Liver (tissue), 9 donors: ENCODE measurements around the gene FOXD1. TPM values are rescaled to one million over a fixed set of nuclear protein-coding genes. Genes with fewer than 3 reads are reported as not detected.
A peak's percentile ranks its signal among the peaks of the same experiment; 100 is the strongest.

Experiments used
- DNase-seq: peaks from one replicate; pipeline ENCODE4 v3.0.0-alpha.2; 2017; ENCODE audit warnings: low spot score
- H3K27ac ChIP-seq, 2 donors: one replicate each; pipeline ENCODE4 v1.7.0; 2013; ENCODE audit warnings: inconsistent platforms in 2 of 2, low read length in 2 of 2, control low read depth in 1 of 2, low read depth in 1 of 2, mild to moderate bottlenecking in 1 of 2
- H3K27me3 ChIP-seq, 4 donors: one replicate each; pipeline versions ENCODE4 v1.6.1 to v1.7.0; 2013; ENCODE audit warnings: low read length in 3 of 4, inconsistent platforms in 1 of 4, mild to moderate bottlenecking in 1 of 4, moderate library complexity in 1 of 4; ENCODE audit not compliant: control insufficient read depth in 4 of 4, insufficient read depth in 4 of 4
- H3K36me3 ChIP-seq, 4 donors: one replicate each; pipeline versions ENCODE4 v1.6.1 to v1.7.0; 2013; ENCODE audit warnings: low read length in 3 of 4, mild to moderate bottlenecking in 3 of 4, low read depth in 1 of 4, moderate library complexity in 1 of 4; ENCODE audit not compliant: control insufficient read depth in 4 of 4, insufficient read depth in 3 of 4
- H3K4me1 ChIP-seq, 4 donors: one replicate each; pipeline versions ENCODE4 v1.6.1 to v1.7.0; 2013; ENCODE audit warnings: low read length in 3 of 4, mild to moderate bottlenecking in 3 of 4, moderate library complexity in 1 of 4; ENCODE audit not compliant: control insufficient read depth in 4 of 4, insufficient read depth in 4 of 4
- H3K4me3 ChIP-seq, 3 donors: one replicate each; pipeline versions ENCODE4 v1.6.1 to v1.7.0; 2013; ENCODE audit warnings: low read length in 3 of 3, control low read depth in 1 of 3, low read depth in 1 of 3, mild to moderate bottlenecking in 1 of 3
- H3K9ac ChIP-seq, 2 donors: one replicate each; pipeline ENCODE4 v1.7.0; 2013; ENCODE audit warnings: low read length in 2 of 2, mild to moderate bottlenecking in 2 of 2, moderate library complexity in 2 of 2, control low read depth in 1 of 2, low read depth in 1 of 2
- H3K9me3 ChIP-seq, 4 donors: one replicate each; pipeline versions ENCODE4 v1.6.1 to v1.7.0; 2013; ENCODE audit warnings: low read length in 3 of 4; ENCODE audit not compliant: control insufficient read depth in 4 of 4
- EGR1 ChIP-seq, 2 donors: IDR thresholded peaks; 2 replicates each; pipeline ENCODE4 v1.6.1; 2016 to 2018; ENCODE audit warnings: antibody characterized with exemption in 2 of 2, low read depth in 2 of 2
- FOXA1 ChIP-seq: IDR thresholded peaks from 2 replicates; pipeline ENCODE4 v1.6.1; 2016; ENCODE audit warnings: antibody characterized with exemption
- FOXA2 ChIP-seq: IDR thresholded peaks from 2 replicates; pipeline ENCODE4 v1.6.1; 2016; ENCODE audit warnings: antibody characterized with exemption
- GABPA ChIP-seq, 2 donors: IDR thresholded peaks in 1 of 2; conservative IDR thresholded peaks in 1 of 2; 2 replicates each; pipeline ENCODE4 v1.6.1; 2016; ENCODE audit warnings: antibody characterized with exemption in 2 of 2, mild to moderate bottlenecking in 1 of 2, moderate library complexity in 1 of 2
- HNF4A ChIP-seq, 2 donors: conservative IDR thresholded peaks; 2 replicates each; pipeline ENCODE4 v1.6.1; 2016; ENCODE audit warnings: antibody characterized with exemption in 2 of 2, mild to moderate bottlenecking in 2 of 2
- HNF4G ChIP-seq: IDR thresholded peaks from 2 replicates; pipeline ENCODE4 v1.6.1; 2016; ENCODE audit warnings: antibody characterized with exemption
- JUND ChIP-seq, 2 donors: IDR thresholded peaks; 2 replicates each; pipeline ENCODE4 v1.6.1; 2016; ENCODE audit warnings: antibody characterized with exemption in 2 of 2
- MAX ChIP-seq: IDR thresholded peaks from 2 replicates; pipeline ENCODE4 v1.6.1; 2016; ENCODE audit warnings: antibody characterized with exemption
- NR2F2 ChIP-seq: IDR thresholded peaks from 2 replicates; pipeline ENCODE4 v1.6.1; 2016; ENCODE audit warnings: antibody characterized with exemption
- RXRA ChIP-seq, 2 donors: IDR thresholded peaks; 2 replicates each; pipeline ENCODE4 v1.6.1; 2017 to 2018; ENCODE audit warnings: antibody characterized with exemption in 2 of 2, mild to moderate bottlenecking in 1 of 2
- SP1 ChIP-seq: IDR thresholded peaks from 2 replicates; pipeline ENCODE4 v1.6.1; 2018; ENCODE audit warnings: antibody characterized with exemption, mild to moderate bottlenecking
- TAF1 ChIP-seq: conservative IDR thresholded peaks from 2 replicates; pipeline ENCODE4 v1.6.1; 2016; ENCODE audit warnings: antibody characterized with exemption, mild to moderate bottlenecking
- YY1 ChIP-seq: IDR thresholded peaks from 2 replicates; pipeline ENCODE4 v1.6.1; 2016; ENCODE audit warnings: antibody characterized with exemption, mild to moderate bottlenecking
- ZBTB33 ChIP-seq: IDR thresholded peaks from 2 replicates; pipeline ENCODE4 v1.6.1; 2016; ENCODE audit warnings: antibody characterized with exemption
- WGBS: extraction: QIAGEN DNeasy Blood & Tissue Kit; methylation state at CpG from one replicate; pipeline ENCODE4 v1.1.7; 2013; 5-methylcytosine and 5-hydroxymethylcytosine counted together
- polyA plus RNA-seq, 2 donors: library from polyadenylated mRNA; stranded (reverse) in 1 of 2; unstranded in 1 of 2; fragments of 200-250 nt in 1 of 2; fragments of >200 nt in 1 of 2; fragmentation: Nextera tagmentation in 1 of 2; extraction: Ambion mirVana in 1 of 2; gene quantifications; one replicate each; pipeline versions ENCODE4 v1.2.1 to v1.2.3, GENCODE V29; 2013 to 2015
- total RNA-seq, 2 donors: library from RNA; depleted of rRNA; stranded (reverse); fragments of >200 nt; gene quantifications; one replicate each; pipeline ENCODE4 v1.2.3, GENCODE V29; 2014
- TF ChIP-seq, protein P1 (sequence below): IDR thresholded peaks from 2 replicates; pipeline ENCODE4 v1.6.1; 2016; ENCODE audit warnings: antibody characterized with exemption, mild to moderate bottlenecking
- TF ChIP-seq, protein P2 (sequence below): IDR thresholded peaks from 2 replicates; pipeline ENCODE4 v1.6.1; 2016; ENCODE audit warnings: antibody characterized with exemption
- TF ChIP-seq, protein P3 (sequence below): fragments of 150-350 bp; IDR thresholded peaks from 2 replicates; pipeline ENCODE4 v1.5.1; 2017; ENCODE audit warnings: improper control_type of control experiment, low read depth, low read length; ENCODE audit not compliant: missing input control
- donor health status: healthy.
- donor health status: healthy.
- donor health status: healthy.
- donor health status: healthy.
- donor health status: healthy.

Gene FOXD1
- total RNA-seq (not detected), polyA plus RNA-seq (not detected)

DNA sequence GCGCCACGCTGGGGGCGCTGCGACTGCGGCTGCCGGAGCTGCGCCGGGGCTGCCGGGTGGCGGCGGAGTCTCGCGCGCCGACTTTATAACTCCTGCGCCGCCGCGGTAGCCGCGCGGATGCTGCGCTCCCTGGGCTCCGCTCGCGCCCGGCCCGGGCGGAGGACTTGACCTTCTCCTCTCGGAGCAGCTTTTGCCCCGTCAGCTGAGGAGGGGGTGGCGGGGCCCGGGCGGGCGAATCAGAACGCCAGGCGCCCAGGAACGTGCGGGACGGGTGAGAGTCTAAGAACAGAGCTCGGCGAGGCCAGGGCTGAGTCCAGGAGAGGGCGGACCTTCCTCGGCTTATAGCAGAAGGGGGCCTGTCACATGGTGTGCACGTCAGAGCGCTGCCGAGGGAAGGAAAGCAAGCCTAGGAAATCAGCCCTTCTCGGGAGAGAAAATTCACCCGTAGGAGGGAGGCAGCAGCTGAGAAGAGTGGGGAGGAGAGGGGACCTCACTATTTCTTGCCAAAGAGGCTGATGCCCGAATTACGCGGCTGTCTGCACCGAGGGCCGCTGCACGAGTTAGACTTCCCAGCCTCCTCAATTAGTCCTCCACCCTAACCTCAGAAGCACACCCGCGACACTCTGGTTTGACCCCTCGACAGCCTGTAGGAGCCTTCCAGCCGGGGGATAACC is at the start of gene FOXD1:
Gene FOXD1, minus strand, starts transcription at position 315 of the 674 bp plus-strand sequence. CDS start 415 bp downstream, outside the sequence.
- peak within 1 kb of the TSS in 2 of 3 donors; percentile 23 to 59 for H3K4me3 ChIP-seq
- no peak within 1 kb of the TSS for H3K9ac ChIP-seq
- H3K4me1 ChIP-seq: peaks cover 8 to 32% (median 17%) of the 10 kb centered on the region in 4 donors
- peaks cover 18 to 46% (median 31%) of the 10 kb centered on the region in 4 donors for H3K27me3 ChIP-seq
- peaks cover 0 to 5% (median 0%) of the 10 kb centered on the region in 4 donors for H3K9me3 ChIP-seq
- H3K27ac ChIP-seq: no peak within 1 kb of the TSS
- 3% methylated on average over 59 of the region's 59 CpGs for WGBS
- TF ChIP-seq NR2F2 (no peak), MAX (no peak), TAF1 (no peak), FOXA2 (no peak), JUND (IDR thresholded peaks at IDR 0.05) (no peak)
- TF ChIP-seq, protein P1, sequence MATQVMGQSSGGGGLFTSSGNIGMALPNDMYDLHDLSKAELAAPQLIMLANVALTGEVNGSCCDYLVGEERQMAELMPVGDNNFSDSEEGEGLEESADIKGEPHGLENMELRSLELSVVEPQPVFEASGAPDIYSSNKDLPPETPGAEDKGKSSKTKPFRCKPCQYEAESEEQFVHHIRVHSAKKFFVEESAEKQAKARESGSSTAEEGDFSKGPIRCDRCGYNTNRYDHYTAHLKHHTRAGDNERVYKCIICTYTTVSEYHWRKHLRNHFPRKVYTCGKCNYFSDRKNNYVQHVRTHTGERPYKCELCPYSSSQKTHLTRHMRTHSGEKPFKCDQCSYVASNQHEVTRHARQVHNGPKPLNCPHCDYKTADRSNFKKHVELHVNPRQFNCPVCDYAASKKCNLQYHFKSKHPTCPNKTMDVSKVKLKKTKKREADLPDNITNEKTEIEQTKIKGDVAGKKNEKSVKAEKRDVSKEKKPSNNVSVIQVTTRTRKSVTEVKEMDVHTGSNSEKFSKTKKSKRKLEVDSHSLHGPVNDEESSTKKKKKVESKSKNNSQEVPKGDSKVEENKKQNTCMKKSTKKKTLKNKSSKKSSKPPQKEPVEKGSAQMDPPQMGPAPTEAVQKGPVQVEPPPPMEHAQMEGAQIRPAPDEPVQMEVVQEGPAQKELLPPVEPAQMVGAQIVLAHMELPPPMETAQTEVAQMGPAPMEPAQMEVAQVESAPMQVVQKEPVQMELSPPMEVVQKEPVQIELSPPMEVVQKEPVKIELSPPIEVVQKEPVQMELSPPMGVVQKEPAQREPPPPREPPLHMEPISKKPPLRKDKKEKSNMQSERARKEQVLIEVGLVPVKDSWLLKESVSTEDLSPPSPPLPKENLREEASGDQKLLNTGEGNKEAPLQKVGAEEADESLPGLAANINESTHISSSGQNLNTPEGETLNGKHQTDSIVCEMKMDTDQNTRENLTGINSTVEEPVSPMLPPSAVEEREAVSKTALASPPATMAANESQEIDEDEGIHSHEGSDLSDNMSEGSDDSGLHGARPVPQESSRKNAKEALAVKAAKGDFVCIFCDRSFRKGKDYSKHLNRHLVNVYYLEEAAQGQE: no peak
- no peaks in the 10 kb centered on the region for H3K36me3 ChIP-seq
- no peak for DNase-seq

DNA sequence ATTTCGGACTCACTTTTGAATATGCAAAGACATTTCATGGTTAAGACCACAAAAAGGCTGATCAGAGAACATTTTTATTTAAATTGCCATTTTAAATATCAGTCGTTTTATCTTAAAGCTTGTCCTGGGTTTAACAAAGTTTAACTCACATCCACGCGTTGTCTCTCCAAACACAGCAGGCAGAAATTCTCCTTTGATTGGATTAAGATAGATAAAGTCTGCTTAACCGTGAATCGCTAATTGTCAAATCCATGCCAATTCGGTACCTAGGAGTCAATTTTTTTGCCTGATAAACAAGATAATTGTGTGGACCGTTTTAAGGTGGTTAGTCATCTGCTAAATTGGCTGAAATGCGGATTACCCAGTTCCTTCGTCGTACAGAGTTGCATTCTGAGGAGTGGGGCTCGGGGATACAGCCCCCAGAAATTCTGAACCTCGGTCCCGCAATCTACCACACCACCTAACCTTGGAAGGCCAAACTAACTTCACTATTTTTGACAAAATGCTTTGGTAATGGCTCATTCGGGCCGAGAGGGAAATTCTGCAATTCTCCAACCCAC is 49.0 kb upstream of the FOXD1 start:
- Histone ChIP-seq H3K27ac (peak overlapping the region; percentile 97 to 99), H3K4me1 (peaks cover 0 to 32% (median 17%) of the 10 kb centered on the region in 4 donors)
- DNase-seq: no peak

More for the DNA sequence above, 49.0 kb upstream of the FOXD1 start:
- TF ChIP-seq NR2F2 (no peak), ZBTB33 (no peak), YY1 (no peak), EGR1 (IDR thresholded peaks at IDR 0.05; ENCODE audit: low read depth in 2 of 2) (no peak), HNF4A (conservative IDR thresholded peaks at IDR 0.05) (no peak), FOXA1 (no peak), FOXA2 (no peak), TAF1 (no peak), GABPA (IDR thresholded peaks at IDR 0.05 in 1 of 2, conservative IDR thresholded peaks at IDR 0.05 in 1 of 2) (no peak), JUND (IDR thresholded peaks at IDR 0.05) (no peak), RXRA (IDR thresholded peaks at IDR 0.05) (no peak), SP1 (no peak), HNF4G (no peak)
- TF ChIP-seq, protein P2, sequence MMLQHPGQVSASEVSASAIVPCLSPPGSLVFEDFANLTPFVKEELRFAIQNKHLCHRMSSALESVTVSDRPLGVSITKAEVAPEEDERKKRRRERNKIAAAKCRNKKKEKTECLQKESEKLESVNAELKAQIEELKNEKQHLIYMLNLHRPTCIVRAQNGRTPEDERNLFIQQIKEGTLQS: no peak
- TF ChIP-seq, protein P3, sequence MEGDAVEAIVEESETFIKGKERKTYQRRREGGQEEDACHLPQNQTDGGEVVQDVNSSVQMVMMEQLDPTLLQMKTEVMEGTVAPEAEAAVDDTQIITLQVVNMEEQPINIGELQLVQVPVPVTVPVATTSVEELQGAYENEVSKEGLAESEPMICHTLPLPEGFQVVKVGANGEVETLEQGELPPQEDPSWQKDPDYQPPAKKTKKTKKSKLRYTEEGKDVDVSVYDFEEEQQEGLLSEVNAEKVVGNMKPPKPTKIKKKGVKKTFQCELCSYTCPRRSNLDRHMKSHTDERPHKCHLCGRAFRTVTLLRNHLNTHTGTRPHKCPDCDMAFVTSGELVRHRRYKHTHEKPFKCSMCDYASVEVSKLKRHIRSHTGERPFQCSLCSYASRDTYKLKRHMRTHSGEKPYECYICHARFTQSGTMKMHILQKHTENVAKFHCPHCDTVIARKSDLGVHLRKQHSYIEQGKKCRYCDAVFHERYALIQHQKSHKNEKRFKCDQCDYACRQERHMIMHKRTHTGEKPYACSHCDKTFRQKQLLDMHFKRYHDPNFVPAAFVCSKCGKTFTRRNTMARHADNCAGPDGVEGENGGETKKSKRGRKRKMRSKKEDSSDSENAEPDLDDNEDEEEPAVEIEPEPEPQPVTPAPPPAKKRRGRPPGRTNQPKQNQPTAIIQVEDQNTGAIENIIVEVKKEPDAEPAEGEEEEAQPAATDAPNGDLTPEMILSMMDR: no peak
- Histone ChIP-seq H3K9ac (peak overlapping the region; percentile 93 to 100), H3K9me3 (no peaks in the 10 kb centered on the region), H3K4me3 (peak overlapping the region; percentile 72 to 99 (median 97)), H3K27me3 (no peaks in the 10 kb centered on the region), H3K36me3 (peaks cover 2 to 15% (median 9%) of the 10 kb centered on the region in 4 donors)
- WGBS: 46% methylated on average over 16 of the region's 16 CpGs
